Loucy (cell line): ENCODE results near the gene SLC27A3.

Experiments
- H2AFZ ChIP-seq: fragments of 200-600 bp; sonication (generic); 2 replicates; pipeline ENCODE4 v1.6.0; 2016; ENCODE audit warnings: antibody characterized with exemption, mild to moderate bottlenecking, low read length, moderate library complexity
- H3F3A ChIP-seq: fragments of 200-600 bp; 2 replicates; pipeline ENCODE4 v1.6.0; 2016; ENCODE audit warnings: antibody characterized with exemption, low read depth, mild to moderate bottlenecking
- H3K27me3 ChIP-seq: fragments of 200-600 bp; sonication (generic); 2 replicates; pipeline ENCODE4 v1.6.1; 2014; ENCODE audit warnings: low read length, mild to moderate bottlenecking; ENCODE audit not compliant: insufficient read depth, poor library complexity, severe bottlenecking
- H3K36me3 ChIP-seq: fragments of 200-600 bp; sonication (generic); 2 replicates; pipeline ENCODE4 v1.6.1; 2016; ENCODE audit warnings: low read length; ENCODE audit not compliant: insufficient read depth
- H3K4me1 ChIP-seq: fragments of 200-600 bp; sonication (generic); 2 replicates; pipeline ENCODE4 v1.5.1; 2014; ENCODE audit warnings: low read length, mild to moderate bottlenecking; ENCODE audit not compliant: insufficient read depth, poor library complexity, severe bottlenecking
- H3K4me2 ChIP-seq: fragments of 200-600 bp; sonication (generic); 2 replicates; pipeline ENCODE4 v1.6.0; 2014; ENCODE audit warnings: antibody characterized with exemption, low read length, low read depth, mild to moderate bottlenecking; ENCODE audit not compliant: poor library complexity, severe bottlenecking
- H3K4me3 ChIP-seq: fragments of 200-600 bp; sonication (generic); 2 replicates; pipeline ENCODE4 v1.5.1; 2014; ENCODE audit warnings: low read length, mild to moderate bottlenecking, mixed read lengths; ENCODE audit not compliant: poor library complexity, severe bottlenecking
- H3K79me2 ChIP-seq: fragments of 200-600 bp; sonication (generic); 2 replicates; pipeline ENCODE4 v1.6.1; 2014; ENCODE audit warnings: low read length; ENCODE audit not compliant: insufficient read depth
- H3K9ac ChIP-seq: fragments of 200-600 bp; sonication (generic); 2 replicates; pipeline ENCODE4 v1.6.0; 2014; ENCODE audit warnings: mild to moderate bottlenecking, low read depth, low read length, moderate library complexity; ENCODE audit not compliant: poor library complexity, severe bottlenecking
- H3K9me2 ChIP-seq: fragments of 200-600 bp; sonication (generic); replicated peaks from 2 replicates; pipeline ENCODE4 v1.6.1; 2016; ENCODE audit warnings: low read depth, low read length, mixed read lengths
- H3K9me3 ChIP-seq: fragments of 200-600 bp; sonication (generic); 2 replicates; pipeline ENCODE4 v1.6.1; 2014; ENCODE audit warnings: mild to moderate bottlenecking, antibody characterized with exemption, low read length, low read depth; ENCODE audit not compliant: insufficient read depth
- H4K20me1 ChIP-seq: fragments of 200-600 bp; sonication (generic); 2 replicates; pipeline ENCODE4 v1.6.0; 2014; ENCODE audit warnings: antibody characterized with exemption, low read length, mild to moderate bottlenecking; ENCODE audit not compliant: insufficient read depth, poor library complexity, severe bottlenecking
- CTCF ChIP-seq: fragments of 200-600 bp; sonication (generic); conservative IDR thresholded peaks from 2 replicates; pipeline ENCODE4 v1.5.1; 2014; ENCODE audit warnings: mild to moderate bottlenecking, antibody characterized with exemption, low read length
- EZH2phosphoT487 ChIP-seq: fragments of 200-600 bp; IDR thresholded peaks from 2 replicates; pipeline ENCODE4 v1.6.1; 2018; ENCODE audit warnings: antibody characterized with exemption, mild to moderate bottlenecking, moderate library complexity, borderline replicate concordance

SLC27A3 gene

GRCh38 chr1:153783233-153784190 lies 8.3 kb downstream of the SLC27A3 start:
- H3F3A ChIP-seq: no peaks in the 10 kb centered on the region; the same call in 1 of the 2 replicates
- H3K36me3 ChIP-seq: no peaks in the 10 kb centered on the region
- peaks cover 6% of the 10 kb centered on the region for H3K4me1 ChIP-seq
- H3K4me2 ChIP-seq: peak overlapping the region; percentile 91
- peak overlapping the region; percentile 90 for H2AFZ ChIP-seq
- H3K9ac ChIP-seq: peak overlapping the region; percentile 81
- no peaks in the 10 kb centered on the region for H3K9me3 ChIP-seq
- no peaks in the 10 kb centered on the region for H3K79me2 ChIP-seq
- no peaks in the 10 kb centered on the region for H3K27me3 ChIP-seq
- H4K20me1 ChIP-seq: no peaks in the 10 kb centered on the region
- TF ChIP-seq EZH2phosphoT487 (no peak), CTCF (no peak; the same call in 1 of the 2 replicates)
- peak overlapping the region; percentile 78 for H3K4me3 ChIP-seq
- no peaks in the 10 kb centered on the region for H3K9me2 ChIP-seq

GRCh38 chr1:153786038-153786790 lies 11.0 kb downstream of the SLC27A3 start:
- no peaks in the 10 kb centered on the region for H3K9me3 ChIP-seq
- no peaks in the 10 kb centered on the region; the same call in 1 of the 2 replicates for H3F3A ChIP-seq
- H3K9ac ChIP-seq: no peak overlapping the region
- H3K4me2 ChIP-seq: no peak overlapping the region
- H4K20me1 ChIP-seq: no peaks in the 10 kb centered on the region
- H3K9me2 ChIP-seq: no peaks in the 10 kb centered on the region
- H3K4me3 ChIP-seq: no peak overlapping the region
- peaks cover 6% of the 10 kb centered on the region for H3K4me1 ChIP-seq
- H3K36me3 ChIP-seq: no peaks in the 10 kb centered on the region
- H3K79me2 ChIP-seq: no peaks in the 10 kb centered on the region
- H2AFZ ChIP-seq: no peak overlapping the region
- no peaks in the 10 kb centered on the region for H3K27me3 ChIP-seq
- TF ChIP-seq EZH2phosphoT487: no peak
- no peak for TF ChIP-seq CTCF

- no peak overlapping the region for H3K4me2 ChIP-seq
- TF ChIP-seq CTCF (no peak), EZH2phosphoT487 (no peak)
Measured at GRCh38 chr1:153789478-153790034, 14.3 kb downstream of the SLC27A3 start.

More at GRCh38 chr1:153789478-153790034, 14.3 kb downstream of the SLC27A3 start:
- H4K20me1 ChIP-seq: no peaks in the 10 kb centered on the region
- H3K4me1 ChIP-seq: no peaks in the 10 kb centered on the region
- H3K9ac ChIP-seq: no peak overlapping the region
- no peaks in the 10 kb centered on the region for H3K27me3 ChIP-seq
- no peak overlapping the region for H3K4me3 ChIP-seq
- no peak overlapping the region for H2AFZ ChIP-seq
- H3F3A ChIP-seq: no peaks in the 10 kb centered on the region; the same call in 1 of the 2 replicates
- no peaks in the 10 kb centered on the region for H3K9me2 ChIP-seq
- no peaks in the 10 kb centered on the region for H3K79me2 ChIP-seq
- no peaks in the 10 kb centered on the region for H3K36me3 ChIP-seq
- no peaks in the 10 kb centered on the region for H3K9me3 ChIP-seq
